Measurements from ENCODE around the gene SKAP1.

GRCh38 chr17:48295362-48296288 is 134.4 kb downstream of the SKAP1 start:
- TF ChIP-seq POLR2A (IDR thresholded peaks at IDR 0.05) (no peak), CTCF (IDR thresholded peaks at IDR 0.05) (no peak)

Data from ovary (tissue), 3 donors.